Measurements from ENCODE around the gene ABHD17C. TPM values are rescaled to one million over a fixed set of nuclear protein-coding genes. Genes with fewer than 3 reads are reported as not detected.
"Not testable (repeated sequence)": the region's sequence is repeated elsewhere in the genome, so short reads cannot be mapped to it uniquely, and the experiment has no call there.

Gene ABHD17C
- total and polyA plus RNA-seq, 5 donors from 2014 or later = 0.32 to 1.4 (median 0.85) TPM

GRCh38 chr15:80755885-80756284 is 60.8 kb downstream of the ABHD17C start:
- H3K9me3 ChIP-seq (ENCODE audit: control insufficient read depth in 2 of 2, low read length in 2 of 2) = no peaks in the 10 kb centered on the region
- Mint-ChIP-seq H3K27me3 (peaks cover 4% of the 10 kb centered on the region), H3K4me3 (no peak overlapping the region), H3K9me3 (peaks cover 0 to 1% (median 0%) of the 10 kb centered on the region in 7 donors), H3K36me3 (no peaks in the 10 kb centered on the region), H3K4me1 (no peaks in the 10 kb centered on the region), H3K27ac (no peak overlapping the region)
- H3K27me3 ChIP-seq (ENCODE audit: control insufficient read depth, insufficient read depth, low read length) = no peaks in the 10 kb centered on the region
- ATAC-seq (ENCODE audit: low read depth in 2 of 2) (no peak), DNase-seq (no peak)
- no peaks in the 10 kb centered on the region for H3K4me1 ChIP-seq (ENCODE audit: control insufficient read depth, insufficient read depth, low read length, poor library complexity, severe bottlenecking)
- H3K4me3 ChIP-seq (ENCODE audit: low read depth, low read length) = no peak overlapping the region
- H3K36me3 ChIP-seq (ENCODE audit: control insufficient read depth, insufficient read depth, low read length) = no peaks in the 10 kb centered on the region
- H3K27ac ChIP-seq (ENCODE audit: insufficient read depth, low read length, poor library complexity, severe bottlenecking) = no peak overlapping the region

GRCh38 chr15:80758130-80758745 is 63.1 kb downstream of the ABHD17C start:
- no peak overlapping the region for H3K27ac ChIP-seq (ENCODE audit: insufficient read depth, low read length, poor library complexity, severe bottlenecking)
- ATAC-seq (ENCODE audit: low read depth in 2 of 2) (no peak), DNase-seq (no peak)
- H3K4me3 Mint-ChIP-seq = no peak overlapping the region
- no peak overlapping the region for H3K27ac Mint-ChIP-seq
- H3K27me3 Mint-ChIP-seq = peaks cover 4% of the 10 kb centered on the region
- no peaks in the 10 kb centered on the region for H3K36me3 ChIP-seq (ENCODE audit: control insufficient read depth, insufficient read depth, low read length)
- no peak overlapping the region for H3K4me3 ChIP-seq (ENCODE audit: low read depth, low read length)
- H3K4me1 ChIP-seq (ENCODE audit: control insufficient read depth, insufficient read depth, low read length, poor library complexity, severe bottlenecking) = no peaks in the 10 kb centered on the region
- peaks cover 0 to 3% (median 0%) of the 10 kb centered on the region in 7 donors for H3K9me3 Mint-ChIP-seq
- H3K9me3 ChIP-seq (ENCODE audit: control insufficient read depth in 2 of 2, low read length in 2 of 2) = no peaks in the 10 kb centered on the region
- H3K36me3 Mint-ChIP-seq = no peaks in the 10 kb centered on the region
- H3K4me1 Mint-ChIP-seq = no peaks in the 10 kb centered on the region
- H3K27me3 ChIP-seq (ENCODE audit: control insufficient read depth, insufficient read depth, low read length) = no peaks in the 10 kb centered on the region

DNA sequence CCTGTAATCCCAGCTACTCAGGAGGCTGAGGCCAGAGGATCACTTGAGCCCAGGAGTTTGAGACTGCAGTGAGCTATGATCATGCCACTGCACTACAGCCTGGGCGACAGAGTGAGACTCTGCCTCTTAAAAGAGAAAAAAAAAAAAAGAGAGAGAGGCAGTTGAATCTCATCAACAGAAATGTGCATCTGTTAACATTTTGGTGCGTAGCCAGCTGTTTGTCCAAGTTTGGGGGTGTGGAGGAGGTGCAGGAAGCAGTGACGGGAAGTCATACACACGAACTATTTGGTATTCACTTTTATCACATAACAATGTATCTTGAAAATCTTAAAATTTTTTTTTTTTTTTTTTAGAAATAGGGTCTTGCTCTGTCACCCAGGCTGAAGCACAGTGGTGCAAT is 65.8 kb downstream of the ABHD17C start:
- H3K9me3 ChIP-seq (ENCODE audit: control insufficient read depth in 2 of 2, low read length in 2 of 2) = no peaks in the 10 kb centered on the region
- Mint-ChIP-seq H3K36me3 (no peaks in the 10 kb centered on the region), H3K27ac (no peak overlapping the region), H3K4me1 (no peaks in the 10 kb centered on the region), H3K4me3 (no peak overlapping the region), H3K9me3 (peaks cover 0 to 3% (median 0%) of the 10 kb centered on the region in 7 donors), H3K27me3 (peaks cover 4% of the 10 kb centered on the region)
- no peaks in the 10 kb centered on the region for H3K4me1 ChIP-seq (ENCODE audit: control insufficient read depth, insufficient read depth, low read length, poor library complexity, severe bottlenecking)
- no peaks in the 10 kb centered on the region for H3K27me3 ChIP-seq (ENCODE audit: control insufficient read depth, insufficient read depth, low read length)
- H3K4me3 ChIP-seq (ENCODE audit: low read depth, low read length) = no peak overlapping the region
- DNase-seq = no peak
- no peak overlapping the region for H3K27ac ChIP-seq (ENCODE audit: insufficient read depth, low read length, poor library complexity, severe bottlenecking)
- ATAC-seq (ENCODE audit: low read depth in 2 of 2) = no peak
- no peaks in the 10 kb centered on the region for H3K36me3 ChIP-seq (ENCODE audit: control insufficient read depth, insufficient read depth, low read length)

GRCh38 chr15:80761754-80762153 is 66.6 kb downstream of the ABHD17C start:
- peaks cover 4% of the 10 kb centered on the region for H3K27me3 Mint-ChIP-seq
- DNase-seq (no peak), ATAC-seq (ENCODE audit: low read depth in 2 of 2) (no peak)
- no peaks in the 10 kb centered on the region for H3K36me3 Mint-ChIP-seq
- H3K9me3 Mint-ChIP-seq = peaks cover 0 to 3% (median 0%) of the 10 kb centered on the region in 7 donors
- H3K4me1 Mint-ChIP-seq = no peaks in the 10 kb centered on the region
- no peaks in the 10 kb centered on the region for H3K36me3 ChIP-seq (ENCODE audit: control insufficient read depth, insufficient read depth, low read length)
- no peak overlapping the region for H3K27ac ChIP-seq (ENCODE audit: insufficient read depth, low read length, poor library complexity, severe bottlenecking)
- no peak overlapping the region for H3K4me3 Mint-ChIP-seq
- no peaks in the 10 kb centered on the region for H3K4me1 ChIP-seq (ENCODE audit: control insufficient read depth, insufficient read depth, low read length, poor library complexity, severe bottlenecking)
- no peak overlapping the region for H3K4me3 ChIP-seq (ENCODE audit: low read depth, low read length)
- no peaks in the 10 kb centered on the region for H3K9me3 ChIP-seq (ENCODE audit: control insufficient read depth in 2 of 2, low read length in 2 of 2)
- no peak overlapping the region for H3K27ac Mint-ChIP-seq
- H3K27me3 ChIP-seq (ENCODE audit: control insufficient read depth, insufficient read depth, low read length) = no peaks in the 10 kb centered on the region

DNA sequence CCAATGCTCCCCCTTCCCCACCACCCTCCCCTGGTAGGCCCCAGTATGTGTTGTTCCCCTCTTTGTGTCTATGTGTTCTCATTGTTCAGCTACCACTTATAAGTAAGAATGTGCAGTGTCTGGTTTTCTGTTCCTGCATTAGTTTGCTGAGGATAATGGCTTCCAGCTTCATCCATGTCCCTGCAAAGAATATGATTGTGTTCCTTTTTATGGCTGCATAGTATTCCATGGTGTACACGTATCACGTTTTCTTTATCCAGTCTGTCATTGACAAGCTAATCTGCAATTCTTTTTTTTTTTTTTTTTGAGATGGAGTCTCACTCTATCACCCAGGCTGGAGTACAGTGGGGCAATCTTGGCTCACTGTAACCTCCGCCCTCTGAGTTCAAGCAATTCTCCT is 68.1 kb downstream of the ABHD17C start:
- H3K36me3 Mint-ChIP-seq; H3K27me3 ChIP-seq (ENCODE audit: control insufficient read depth, insufficient read depth, low read length); H3K4me1 ChIP-seq (ENCODE audit: control insufficient read depth, insufficient read depth, low read length, poor library complexity, severe bottlenecking); DNase-seq; H3K4me3 ChIP-seq (ENCODE audit: low read depth, low read length); H3K4me3 Mint-ChIP-seq; H3K9me3 Mint-ChIP-seq; H3K27ac ChIP-seq (ENCODE audit: insufficient read depth, low read length, poor library complexity, severe bottlenecking); H3K36me3 ChIP-seq (ENCODE audit: control insufficient read depth, insufficient read depth, low read length); H3K27ac Mint-ChIP-seq; H3K4me1 Mint-ChIP-seq; ATAC-seq (ENCODE audit: low read depth in 2 of 2); H3K9me3 ChIP-seq (ENCODE audit: control insufficient read depth in 2 of 2, low read length in 2 of 2); H3K27me3 Mint-ChIP-seq: not testable (repeated sequence)

- Mint-ChIP-seq H3K4me3 (no peak overlapping the region), H3K27ac (no peak overlapping the region), H3K27me3 (peaks cover 3% of the 10 kb centered on the region), H3K4me1 (no peaks in the 10 kb centered on the region), H3K9me3 (peaks cover 0 to 3% (median 0%) of the 10 kb centered on the region in 7 donors), H3K36me3 (no peaks in the 10 kb centered on the region)
- Histone ChIP-seq H3K9me3 (ENCODE audit: control insufficient read depth in 2 of 2, low read length in 2 of 2) (no peaks in the 10 kb centered on the region), H3K4me3 (ENCODE audit: low read depth, low read length) (no peak overlapping the region), H3K27me3 (ENCODE audit: control insufficient read depth, insufficient read depth, low read length) (no peaks in the 10 kb centered on the region), H3K4me1 (ENCODE audit: control insufficient read depth, insufficient read depth, low read length, poor library complexity, severe bottlenecking) (no peaks in the 10 kb centered on the region), H3K27ac (ENCODE audit: insufficient read depth, low read length, poor library complexity, severe bottlenecking) (no peak overlapping the region), H3K36me3 (ENCODE audit: control insufficient read depth, insufficient read depth, low read length) (no peaks in the 10 kb centered on the region)
- DNase-seq = no peak
- no peak for ATAC-seq (ENCODE audit: low read depth in 2 of 2)
These were observed 69.4 kb downstream of the ABHD17C start for GRCh38 chr15:80764535-80764934.

DNA sequence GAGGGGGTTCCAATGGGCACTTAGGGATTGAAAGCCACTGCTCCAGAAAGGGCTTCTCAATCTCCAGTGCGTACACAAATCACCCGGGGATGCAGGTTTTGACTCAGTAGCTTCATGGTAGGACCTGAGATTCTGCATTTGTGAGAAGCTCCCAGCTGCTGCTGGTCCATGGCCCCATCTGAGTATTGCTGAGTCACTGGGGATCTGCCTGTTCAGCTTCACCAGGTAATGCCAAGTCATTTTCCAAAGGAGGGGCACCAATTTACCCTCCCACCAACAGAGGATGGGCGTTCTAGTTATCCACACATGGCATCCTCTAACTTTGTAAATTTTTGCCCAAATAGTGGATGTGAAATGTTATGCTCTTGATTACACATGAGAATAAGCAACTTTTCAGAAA is 71.2 kb downstream of the ABHD17C start:
- H3K4me3 Mint-ChIP-seq = no peak overlapping the region
- H3K36me3 Mint-ChIP-seq = no peaks in the 10 kb centered on the region
- H3K9me3 Mint-ChIP-seq = peaks cover 0 to 3% (median 0%) of the 10 kb centered on the region in 7 donors
- Histone ChIP-seq H3K27me3 (ENCODE audit: control insufficient read depth, insufficient read depth, low read length) (no peaks in the 10 kb centered on the region), H3K27ac (ENCODE audit: insufficient read depth, low read length, poor library complexity, severe bottlenecking) (no peak overlapping the region), H3K36me3 (ENCODE audit: control insufficient read depth, insufficient read depth, low read length) (no peaks in the 10 kb centered on the region), H3K4me3 (ENCODE audit: low read depth, low read length) (no peak overlapping the region), H3K4me1 (ENCODE audit: control insufficient read depth, insufficient read depth, low read length, poor library complexity, severe bottlenecking) (no peaks in the 10 kb centered on the region), H3K9me3 (ENCODE audit: control insufficient read depth in 2 of 2, low read length in 2 of 2) (no peaks in the 10 kb centered on the region)
- peaks cover 6% of the 10 kb centered on the region for H3K27me3 Mint-ChIP-seq
- DNase-seq = no peak
- ATAC-seq (ENCODE audit: low read depth in 2 of 2) = no peak
- no peak overlapping the region for H3K27ac Mint-ChIP-seq
- H3K4me1 Mint-ChIP-seq = no peaks in the 10 kb centered on the region

DNA sequence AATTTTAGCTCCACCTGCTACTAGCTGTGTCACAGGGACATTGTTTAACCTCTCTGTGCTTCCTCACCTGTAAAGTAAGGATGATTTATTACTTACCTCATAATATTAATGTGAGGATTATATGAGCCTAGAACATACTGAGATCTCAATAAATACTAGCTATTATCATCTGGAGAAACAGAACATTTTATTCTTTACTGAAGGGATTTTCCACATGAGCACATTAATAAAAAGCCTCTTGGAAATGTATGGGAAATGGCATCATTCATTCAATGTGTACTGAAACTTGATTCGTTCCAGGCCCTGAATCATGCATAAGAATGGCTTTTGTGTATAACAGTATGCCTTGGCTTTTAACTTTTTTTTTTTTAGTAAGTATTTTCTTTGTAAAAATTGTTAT is 73.0 kb downstream of the ABHD17C start:
- H3K9me3 Mint-ChIP-seq = peaks cover 0 to 3% (median 0%) of the 10 kb centered on the region in 7 donors

More for the DNA sequence above, 73.0 kb downstream of the ABHD17C start:
- no peaks in the 10 kb centered on the region for H3K36me3 ChIP-seq (ENCODE audit: control insufficient read depth, insufficient read depth, low read length)
- Mint-ChIP-seq H3K36me3 (no peaks in the 10 kb centered on the region), H3K27me3 (peaks cover 6% of the 10 kb centered on the region), H3K4me3 (no peak overlapping the region), H3K4me1 (no peaks in the 10 kb centered on the region), H3K27ac (no peak overlapping the region)
- no peak overlapping the region for H3K4me3 ChIP-seq (ENCODE audit: low read depth, low read length)
- H3K9me3 ChIP-seq (ENCODE audit: control insufficient read depth in 2 of 2, low read length in 2 of 2) = no peaks in the 10 kb centered on the region
- no peak for ATAC-seq (ENCODE audit: low read depth in 2 of 2)
- H3K27ac ChIP-seq (ENCODE audit: insufficient read depth, low read length, poor library complexity, severe bottlenecking) = no peak overlapping the region
- no peaks in the 10 kb centered on the region for H3K27me3 ChIP-seq (ENCODE audit: control insufficient read depth, insufficient read depth, low read length)
- DNase-seq = no peak
- no peaks in the 10 kb centered on the region for H3K4me1 ChIP-seq (ENCODE audit: control insufficient read depth, insufficient read depth, low read length, poor library complexity, severe bottlenecking)
